HCEC 1CT (cell line): Measurements from ENCODE around the gene KIAA1549.

Source experiments
- DNase-seq: peaks from one replicate; pipeline ENCODE4 v3.0.0-alpha.2; 2017

Gene KIAA1549

DNA sequence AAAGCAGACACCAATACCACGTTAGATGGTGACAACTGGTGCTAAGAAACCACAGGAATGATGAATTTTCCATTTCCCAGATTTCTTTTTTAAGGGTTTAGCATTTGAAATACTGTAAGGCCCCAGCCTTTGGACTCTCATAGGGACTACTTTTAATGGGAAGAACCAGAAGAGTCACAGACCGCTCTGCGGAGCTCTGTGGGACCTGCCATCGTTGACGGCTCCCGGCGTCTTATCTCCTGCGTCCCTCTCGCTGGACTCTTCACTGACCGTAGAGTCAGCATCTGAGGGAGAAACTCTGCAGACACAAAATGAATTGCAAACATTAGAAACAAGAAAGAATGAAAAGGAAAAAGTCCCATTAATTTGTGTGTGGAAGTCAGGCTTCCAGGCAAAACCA lies 101.8 kb downstream of the KIAA1549 start:
- no peak for DNase-seq

GRCh38 chr7:138878856-138879255 lies 102.3 kb downstream of the KIAA1549 start:
- no peak for DNase-seq

DNA sequence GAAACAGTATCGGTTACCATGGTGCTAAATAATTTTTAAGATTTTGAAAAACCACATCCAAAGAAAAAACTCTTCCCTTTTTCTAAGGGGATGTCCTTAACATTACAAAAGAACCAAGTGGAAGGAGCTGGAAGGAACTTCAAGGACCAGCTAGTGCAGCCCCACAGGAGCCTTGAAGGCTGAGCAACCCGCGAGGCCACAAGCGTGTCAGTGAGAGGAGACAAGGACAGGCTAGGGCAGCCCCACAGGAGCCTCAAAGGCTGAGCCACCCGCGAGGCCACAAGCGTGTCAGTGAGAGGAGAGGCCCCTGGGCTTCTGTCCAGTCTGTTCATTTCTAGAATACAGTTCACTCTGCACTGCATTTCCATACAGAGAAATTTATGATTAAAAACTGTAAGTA lies 103.1 kb downstream of the KIAA1549 start:
- DNase-seq, result no peak

- no peak for DNase-seq
These were observed 104.9 kb downstream of the KIAA1549 start for GRCh38 chr7:138876326-138876725.

- peak; percentile 38 for DNase-seq
These were observed 105.4 kb downstream of the KIAA1549 start for GRCh38 chr7:138875794-138876193.

GRCh38 chr7:138873220-138873892 lies 107.8 kb downstream of the KIAA1549 start:
- DNase-seq, result no peak

GRCh38 chr7:138872576-138872975 lies 108.6 kb downstream of the KIAA1549 start:
- DNase-seq, result no peak

- no peak for DNase-seq
These were observed 109.4 kb downstream of the KIAA1549 start for GRCh38 chr7:138871814-138872090.

DNA sequence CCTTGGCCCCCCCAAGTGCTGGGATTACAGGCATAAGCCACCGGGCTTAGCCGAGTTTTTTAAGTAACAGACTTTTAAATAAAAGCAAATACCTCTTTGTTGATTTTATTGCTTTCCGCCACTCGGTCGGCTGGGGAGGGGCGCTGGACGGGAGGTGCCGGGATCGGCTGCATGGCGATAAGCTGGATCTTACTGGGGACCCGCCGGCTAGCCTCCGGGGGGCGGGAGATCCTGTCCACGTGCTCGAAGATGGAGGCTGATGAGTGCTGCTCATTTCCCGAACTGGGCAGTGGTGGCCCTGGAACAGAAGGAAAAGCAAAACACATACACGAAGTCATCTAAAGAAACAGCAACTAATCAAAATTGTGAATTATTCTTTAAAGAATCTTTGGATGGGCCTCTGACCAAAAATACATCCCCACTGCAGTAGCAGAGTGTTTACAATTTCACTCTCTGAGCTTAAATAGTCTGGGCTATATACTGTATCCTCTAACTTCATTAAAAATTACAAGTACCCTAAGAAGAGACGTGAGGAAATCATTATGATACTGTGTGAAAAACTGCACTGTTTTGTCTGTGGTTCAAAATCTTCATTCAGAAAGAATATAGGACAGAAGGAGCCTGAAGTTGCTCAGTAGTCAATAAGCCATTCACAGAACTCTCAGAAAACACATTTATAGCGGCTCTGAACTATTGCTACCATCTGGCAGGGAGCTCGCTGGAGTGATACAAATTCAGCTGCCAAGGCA lies 110.0 kb downstream of the KIAA1549 start:
- no peak for DNase-seq

DNA sequence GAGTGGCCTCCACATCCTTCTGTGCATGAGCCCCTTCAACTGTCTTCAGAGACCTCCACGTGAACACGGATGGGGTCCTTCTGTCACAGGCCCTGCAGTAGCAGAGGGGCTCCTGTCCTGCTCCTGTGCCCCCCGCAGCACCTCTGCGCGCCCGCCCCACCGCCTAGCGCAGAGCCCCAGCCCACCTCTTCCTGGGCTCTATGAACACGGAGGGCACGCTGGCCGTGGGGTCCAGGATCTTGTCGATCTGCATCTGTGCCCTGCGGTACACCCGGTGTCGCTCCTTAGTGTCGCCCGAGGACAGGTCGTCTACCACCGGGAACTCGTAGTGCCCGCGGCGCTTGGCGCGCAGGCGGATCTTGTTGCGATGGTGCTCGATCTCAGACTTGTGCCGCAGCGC lies 111.8 kb downstream of the KIAA1549 start:
- no peak for DNase-seq

DNA sequence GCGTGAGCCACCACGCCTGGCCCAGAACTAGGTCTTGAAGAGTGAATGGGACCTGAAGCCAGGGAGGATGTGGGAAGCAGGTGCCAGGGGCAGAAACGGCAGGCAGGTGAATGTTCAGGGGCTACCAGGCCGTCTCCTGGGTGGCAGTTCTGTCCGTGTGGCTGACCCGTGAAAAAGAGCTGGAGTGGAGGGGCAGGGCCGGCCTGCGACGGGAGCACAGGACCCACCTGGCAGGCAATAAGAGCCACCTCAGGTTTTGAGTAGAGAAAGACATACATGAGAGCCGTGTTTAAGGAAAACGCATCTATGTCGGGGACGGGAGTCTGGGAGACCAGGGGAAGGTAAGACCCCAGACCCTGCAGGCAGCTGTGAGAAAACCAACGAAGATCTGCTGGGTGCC lies 112.5 kb downstream of the KIAA1549 start:
- no peak for DNase-seq

DNA sequence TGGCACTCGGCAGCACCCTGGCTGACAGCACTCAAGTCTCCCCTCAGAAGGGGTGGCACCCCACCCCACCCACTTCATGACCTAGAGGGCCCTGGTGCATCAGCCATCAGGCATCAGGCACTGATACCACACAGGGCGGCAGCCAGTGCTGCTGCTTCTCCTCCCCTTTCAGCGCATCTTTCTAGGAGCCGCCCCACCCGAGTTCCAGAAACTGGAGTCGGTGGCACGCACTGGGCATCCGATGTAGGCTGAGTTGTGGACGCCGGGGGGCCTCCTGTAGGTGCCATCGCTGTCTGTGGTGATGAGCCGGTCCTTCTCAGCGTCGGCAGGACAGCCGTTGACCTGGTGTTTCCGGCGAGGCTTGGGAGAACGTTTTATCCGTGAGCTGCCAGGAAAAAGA lies 113.4 kb downstream of the KIAA1549 start:
- no peak for DNase-seq

GRCh38 chr7:138866353-138866752 lies 114.8 kb downstream of the KIAA1549 start:
- no peak for DNase-seq

- no peak for DNase-seq
These were observed 115.3 kb downstream of the KIAA1549 start for GRCh38 chr7:138865843-138866242.

GRCh38 chr7:138864667-138865066 lies 116.5 kb downstream of the KIAA1549 start:
- peak; percentile 63 for DNase-seq

GRCh38 chr7:138863931-138864330 lies 117.3 kb downstream of the KIAA1549 start:
- no peak for DNase-seq

DNA sequence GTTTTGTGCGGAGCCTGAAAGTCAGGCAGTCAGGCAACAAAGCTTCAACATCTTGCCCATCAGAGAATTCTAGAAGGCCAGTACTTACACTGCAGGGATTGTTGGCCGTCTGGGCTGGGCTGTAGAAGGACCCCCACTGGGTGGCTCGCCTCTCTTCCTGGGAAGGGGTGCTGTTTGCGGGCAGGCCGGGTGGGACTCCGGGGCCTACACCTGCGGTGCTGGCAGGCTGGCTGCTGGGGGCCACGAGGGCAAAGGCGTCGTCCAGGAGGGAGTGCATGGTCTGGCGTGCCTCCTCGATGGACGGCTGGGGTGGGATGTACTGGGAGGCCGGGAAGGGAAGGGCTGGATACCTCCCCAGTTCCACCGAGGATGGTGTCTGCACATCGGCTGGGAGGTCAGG lies 120.1 kb downstream of the KIAA1549 start:
- no peak for DNase-seq

GRCh38 chr7:138857728-138858127 lies 123.5 kb downstream of the KIAA1549 start:
- no peak for DNase-seq

GRCh38 chr7:138854115-138854645 lies 127.0 kb downstream of the KIAA1549 start:
- DNase-seq, result no peak

GRCh38 chr7:138853448-138853847 lies 127.7 kb downstream of the KIAA1549 start:
- DNase-seq, result no peak

GRCh38 chr7:138852469-138852868 lies 128.7 kb downstream of the KIAA1549 start:
- DNase-seq, result no peak

DNA sequence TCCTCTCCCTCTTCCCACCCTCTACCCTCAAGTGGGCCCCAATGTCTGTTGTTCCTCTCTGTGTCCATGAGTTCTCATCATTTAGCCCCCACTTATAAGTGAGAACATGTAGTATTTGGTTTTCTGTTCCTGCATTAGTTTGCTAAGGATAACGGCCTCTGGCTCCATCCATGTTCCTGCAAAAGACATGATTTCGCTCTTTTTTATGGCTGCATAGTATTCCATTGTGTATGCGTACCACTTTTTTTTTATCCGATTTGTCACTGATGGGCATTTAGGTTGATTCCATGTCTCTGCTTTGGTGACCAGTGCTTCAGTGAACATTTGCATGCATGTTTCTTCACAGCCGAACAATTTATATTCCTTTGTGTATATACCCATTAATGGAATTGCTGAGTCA lies 131.5 kb downstream of the KIAA1549 start:
- no peak for DNase-seq

GRCh38 chr7:138848056-138848980 lies 132.9 kb downstream of the KIAA1549 start:
- DNase-seq, result no peak

DNA sequence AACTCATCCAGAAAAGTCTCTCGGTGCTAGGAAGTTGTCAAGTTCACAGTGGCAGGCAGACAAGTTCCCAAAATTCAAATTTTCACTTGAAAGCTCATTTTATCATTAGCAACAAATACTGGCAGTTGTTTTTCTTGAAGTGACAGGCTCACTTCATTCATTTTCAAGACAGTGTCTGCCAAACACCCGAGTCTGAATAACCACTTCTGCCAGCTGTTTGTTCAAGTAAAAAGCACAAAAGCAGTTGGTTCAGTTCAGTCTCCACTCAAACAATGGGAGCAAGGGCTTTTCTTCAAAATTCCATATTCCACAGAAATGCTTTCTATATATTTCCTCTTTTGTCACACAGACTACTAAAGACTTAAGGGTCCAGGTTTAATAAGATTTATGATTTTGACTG lies 135.5 kb downstream of the KIAA1549 start:
- no peak for DNase-seq
